ENCODE data around the gene ID1. TPM values are rescaled to one million over a fixed set of nuclear protein-coding genes. Genes with fewer than 3 reads are reported as not detected.
A peak's percentile ranks its signal among the peaks of the same experiment; 100 is the strongest.

ID1 gene
- total and polyA plus RNA-seq, 2 of the 13 experiments (the other 11 are each of a cell fraction or from before 2014, with no cell fraction given) = 320 to 419 TPM

- peak; percentile 73; the same call in 1 of the 2 replicates for TF ChIP-seq MYNN (CRISPR knock-in tag; IDR thresholded peaks at IDR 0.05; ENCODE audit: low read depth)
- peak; percentile 98 for TF ChIP-seq CEBPG (CRISPR knock-in tag; IDR thresholded peaks at IDR 0.05)
- peak; percentile 97 for TF ChIP-seq CBX5 (CRISPR knock-in tag; IDR thresholded peaks at IDR 0.05; ENCODE audit: borderline replicate concordance)
- peak; percentile 89 for TF ChIP-seq XRCC5 (optimal IDR thresholded peaks at IDR 0.05; ENCODE audit: low read length)
- no peak for TF ChIP-seq HOXA7 (CRISPR knock-in tag; IDR thresholded peaks at IDR 0.05)
- TF ChIP-seq KAT7 (CRISPR knock-in tag; IDR thresholded peaks at IDR 0.05; ENCODE audit: borderline replicate concordance) = no peak; the same call in none of the 2 replicates
- peak; percentile 36 for TF ChIP-seq STAG1 (CRISPR knock-in tag; IDR thresholded peaks at IDR 0.05)
- TF ChIP-seq CREM (IDR thresholded peaks at IDR 0.05) = peak; percentile 89
- no peak for TF ChIP-seq CREM (CRISPR knock-in tag; IDR thresholded peaks at IDR 0.05)
- TF ChIP-seq SIN3B (IDR thresholded peaks at IDR 0.05; ENCODE audit: low read length) = peak; percentile 37; the same call in 1 of the 2 replicates
- TF ChIP-seq AGO2 (optimal IDR thresholded peaks at IDR 0.05; ENCODE audit: low read depth, low read length) = peak; percentile 100
- TF ChIP-seq GABPB1 (CRISPR knock-in tag; IDR thresholded peaks at IDR 0.05) = peak; percentile 86
- TF ChIP-seq ZNF138 (CRISPR knock-in tag; IDR thresholded peaks at IDR 0.05; ENCODE audit: low read depth) = peak; percentile 20; the same call in 1 of the 2 replicates
- TF ChIP-seq SP1 (IDR thresholded peaks at IDR 0.05) = no peak
- peak; percentile 74 for TF ChIP-seq SP1 (CRISPR knock-in tag; IDR thresholded peaks at IDR 0.05)
- no peak for TF ChIP-seq ZNF790 (CRISPR knock-in tag; IDR thresholded peaks at IDR 0.05; ENCODE audit: borderline replicate concordance)
- TF ChIP-seq ZNF557 (CRISPR knock-in tag; IDR thresholded peaks at IDR 0.05) = 0 out of 2 replicates have a peak, but pooled peaks have one; percentile 25
- TF ChIP-seq ZNF775 (CRISPR knock-in tag; IDR thresholded peaks at IDR 0.05; ENCODE audit: borderline replicate concordance) = no peak
- TF ChIP-seq PCBP1 (IDR thresholded peaks at IDR 0.05; ENCODE audit: borderline replicate concordance, low read depth, low read length) = peak; percentile 89; the same call in 1 of the 2 replicates
- TF ChIP-seq ZNF12 (CRISPR knock-in tag; IDR thresholded peaks at IDR 0.05) = peak; percentile 53; the same call in 1 of the 2 replicates
- peak; percentile 91; the same call in 1 of the 2 replicates for TF ChIP-seq MLXIP (CRISPR knock-in tag; IDR thresholded peaks at IDR 0.05; ENCODE audit: borderline replicate concordance)
- TF ChIP-seq ZEB1 (IDR thresholded peaks at IDR 0.05; ENCODE audit: insufficient replicate concordance, low read depth) = peak; percentile 84
- TF ChIP-seq ZNF451 (CRISPR knock-in tag; IDR thresholded peaks at IDR 0.05) = no peak
- no peak for TF ChIP-seq ZNF710 (CRISPR knock-in tag; IDR thresholded peaks at IDR 0.05; ENCODE audit: borderline replicate concordance)
- peak; percentile 58; the same call in 1 of the 2 replicates for TF ChIP-seq ZNF564 (CRISPR knock-in tag; IDR thresholded peaks at IDR 0.05)
- 0 out of 2 replicates have a peak, but pooled peaks have one; percentile 14 for TF ChIP-seq HES4 (CRISPR knock-in tag; IDR thresholded peaks at IDR 0.05; ENCODE audit: borderline replicate concordance)
Observed at GRCh38 chr20:31572701-31573554, 32.2 kb upstream of the ID1 start (continued).

Measured in HepG2 (cell line).